Thyroid gland (tissue), 4 donors: ENCODE measurements around the gene PTPRB. TPM values are rescaled to one million over a fixed set of nuclear protein-coding genes. Genes with fewer than 3 reads are reported as not detected.

Source experiments
- DNase-seq, 2 donors: peaks; one replicate each; pipeline ENCODE4 v3.0.0-alpha.2; 2019
- H3K27ac ChIP-seq, 3 donors: fragments of 200-600 bp; sonication (generic); 1 replicate in 2 of 3; 2 replicates in 1 of 3; pipeline ENCODE4 v1.5.1; 2016 to 2019; ENCODE audit warnings: mild to moderate bottlenecking in 1 of 3, moderate library complexity in 1 of 3
- H3K27me3 ChIP-seq: fragments of 200-600 bp; sonication (generic); one replicate; pipeline ENCODE4 v1.5.1; 2019
- H3K36me3 ChIP-seq, 2 donors: fragments of 200-600 bp; sonication (generic); one replicate each; pipeline ENCODE4 v1.5.1; 2016 to 2019
- H3K4me1 ChIP-seq, 2 donors: fragments of 200-600 bp; sonication (generic); one replicate each; pipeline ENCODE4 v1.5.1; 2017 to 2019
- H3K4me3 ChIP-seq, 3 donors: fragments of 200-600 bp; sonication (generic); replicated peaks in 1 of 3; 1 replicate in 2 of 3; 2 replicates in 1 of 3; pipeline ENCODE4 v1.5.1; 2016; ENCODE audit warnings: mild to moderate bottlenecking in 1 of 3
- H3K9me3 ChIP-seq: fragments of 200-600 bp; sonication (generic); one replicate; pipeline ENCODE4 v1.5.1; 2017
- POLR2A ChIP-seq, 2 donors: fragments of 450-650 bp; IDR thresholded peaks; one replicate each; pipeline ENCODE4 v1.6.1; 2017; ENCODE audit warnings: antibody characterized with exemption in 2 of 2, mild to moderate bottlenecking in 2 of 2, moderate library complexity in 1 of 2
- WGBS, 2 donors: methylation state at CpG; one replicate each; pipeline ENCODE4 v1.1.5; 2017; 5-methylcytosine and 5-hydroxymethylcytosine counted together
- intact Hi-C: fragments of 100-400 bp; cut with DNase I; formaldehyde crosslinking; loops from one replicate; pipeline ENCODE4 v1.15.1; 2023
- total RNA-seq, 4 donors: library from RNA; depleted of rRNA; stranded (reverse); fragments of >200 nt; gene quantifications; one replicate each; pipeline ENCODE4 v1.2.3, GENCODE V29; 2016
- TF ChIP-seq, protein P1 (sequence below), 6 experiments: fragments of 200-600 bp in 3 of 6; fragments of 450-650 bp in 3 of 6; sonication (generic) in 3 of 6; IDR thresholded peaks; one replicate each; pipeline ENCODE4 v1.5.1; 2016 to 2019; ENCODE audit warnings: antibody characterized with exemption in 6 of 6, mild to moderate bottlenecking in 2 of 6, inconsistent platforms in 1 of 6, moderate library complexity in 1 of 6

PTPRB gene
- total RNA-seq, 4 donors from 2014 or later: 24.4 to 75.3 (median 36.2) TPM

DNA sequence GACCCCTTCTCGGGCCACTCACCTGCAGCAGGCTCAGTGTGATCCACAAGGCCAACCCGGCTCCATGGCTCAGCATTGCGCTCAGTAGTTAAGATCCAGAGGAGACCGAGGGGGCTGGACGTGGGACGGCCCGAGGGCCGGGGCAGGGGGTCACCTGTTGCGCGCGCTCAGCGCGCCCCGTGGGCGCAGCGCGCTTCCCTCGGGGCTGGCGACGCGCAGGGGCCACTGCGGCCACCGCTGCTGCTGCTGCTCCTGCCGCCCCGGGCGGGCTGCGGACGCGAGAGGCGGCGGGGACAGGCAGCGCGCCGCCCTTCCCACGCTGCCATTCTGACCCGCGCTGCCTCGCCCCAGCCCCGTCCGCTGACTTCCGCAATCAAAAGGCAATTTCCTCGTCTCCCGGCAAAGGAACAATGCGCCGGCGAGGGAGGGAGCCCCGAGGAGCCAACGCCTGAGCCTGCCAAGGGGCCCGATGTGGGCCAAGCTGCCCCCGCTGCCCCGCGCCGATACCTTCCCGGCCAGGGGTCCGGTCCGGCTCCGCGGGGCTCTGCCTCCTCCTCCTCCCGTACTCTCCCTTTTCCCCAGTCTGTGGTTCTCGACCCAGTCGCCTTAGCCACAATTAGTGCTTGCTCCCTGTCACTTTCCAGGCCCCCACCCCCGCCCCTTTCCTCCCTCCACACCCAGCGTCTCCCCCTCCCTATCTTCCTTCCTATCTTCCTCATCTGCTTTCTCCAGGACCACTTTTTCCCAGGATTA is 27.3 kb downstream of the PTPRB start:
- peak overlapping the region in 2 of 3 donors; percentile 34 to 45 for H3K27ac ChIP-seq
- H3K27me3 ChIP-seq: no peaks in the 10 kb centered on the region
- 2 to 4% methylated on average over 21 to 46 of the region's 63 CpGs for WGBS, 2 donors
- intact Hi-C loops: no loop called here
- TF ChIP-seq, protein P1, sequence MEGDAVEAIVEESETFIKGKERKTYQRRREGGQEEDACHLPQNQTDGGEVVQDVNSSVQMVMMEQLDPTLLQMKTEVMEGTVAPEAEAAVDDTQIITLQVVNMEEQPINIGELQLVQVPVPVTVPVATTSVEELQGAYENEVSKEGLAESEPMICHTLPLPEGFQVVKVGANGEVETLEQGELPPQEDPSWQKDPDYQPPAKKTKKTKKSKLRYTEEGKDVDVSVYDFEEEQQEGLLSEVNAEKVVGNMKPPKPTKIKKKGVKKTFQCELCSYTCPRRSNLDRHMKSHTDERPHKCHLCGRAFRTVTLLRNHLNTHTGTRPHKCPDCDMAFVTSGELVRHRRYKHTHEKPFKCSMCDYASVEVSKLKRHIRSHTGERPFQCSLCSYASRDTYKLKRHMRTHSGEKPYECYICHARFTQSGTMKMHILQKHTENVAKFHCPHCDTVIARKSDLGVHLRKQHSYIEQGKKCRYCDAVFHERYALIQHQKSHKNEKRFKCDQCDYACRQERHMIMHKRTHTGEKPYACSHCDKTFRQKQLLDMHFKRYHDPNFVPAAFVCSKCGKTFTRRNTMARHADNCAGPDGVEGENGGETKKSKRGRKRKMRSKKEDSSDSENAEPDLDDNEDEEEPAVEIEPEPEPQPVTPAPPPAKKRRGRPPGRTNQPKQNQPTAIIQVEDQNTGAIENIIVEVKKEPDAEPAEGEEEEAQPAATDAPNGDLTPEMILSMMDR (IDR thresholded peaks at IDR 0.05): no peak
- TF ChIP-seq POLR2A (IDR thresholded peaks at IDR 0.05): no peak
- H3K4me1 ChIP-seq: peaks cover 3 to 6% of the 10 kb centered on the region in 2 donors
- no peaks in the 10 kb centered on the region for H3K36me3 ChIP-seq
- no peaks in the 10 kb centered on the region for H3K9me3 ChIP-seq
- peak overlapping the region in 1 of 3 donors; percentile 33 for H3K4me3 ChIP-seq
- DNase-seq: peak; percentile 17 to 37

DNA sequence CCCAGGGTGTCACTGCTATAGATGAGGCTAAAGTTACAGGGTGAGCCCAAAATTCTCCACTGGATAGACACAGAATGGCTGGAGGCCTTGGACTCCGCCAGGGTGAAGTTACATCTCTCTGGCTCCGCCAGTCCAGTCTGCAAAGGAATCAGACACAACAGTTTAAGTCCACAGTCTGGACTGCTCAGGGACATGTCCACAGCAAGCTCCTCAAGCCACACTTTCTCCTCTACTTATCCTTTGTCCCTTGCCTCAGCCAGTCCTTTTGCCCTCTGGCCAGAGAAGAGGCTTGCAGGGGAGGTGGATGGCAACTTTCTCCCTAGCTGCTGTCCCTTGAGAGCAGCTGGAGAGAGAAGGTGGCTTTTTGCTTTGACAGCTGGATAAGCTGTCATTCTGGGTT is 28.0 kb downstream of the PTPRB start:
- Histone ChIP-seq H3K27me3 (no peaks in the 10 kb centered on the region), H3K9me3 (no peaks in the 10 kb centered on the region), H3K4me3 (peak overlapping the region in 1 of 3 donors; percentile 33), H3K36me3 (no peaks in the 10 kb centered on the region), H3K4me1 (peaks cover 3 to 6% of the 10 kb centered on the region in 2 donors), H3K27ac (peak overlapping the region in 2 of 3 donors; percentile 17 to 34)
- 75 to 97% methylated on average over 2 of the region's 2 CpGs for WGBS, 2 donors
- DNase-seq: no peak
- TF ChIP-seq, protein P1 (IDR thresholded peaks at IDR 0.05): no peak
- no peak for TF ChIP-seq POLR2A (IDR thresholded peaks at IDR 0.05)
- intact Hi-C loops: no loop called here

DNA sequence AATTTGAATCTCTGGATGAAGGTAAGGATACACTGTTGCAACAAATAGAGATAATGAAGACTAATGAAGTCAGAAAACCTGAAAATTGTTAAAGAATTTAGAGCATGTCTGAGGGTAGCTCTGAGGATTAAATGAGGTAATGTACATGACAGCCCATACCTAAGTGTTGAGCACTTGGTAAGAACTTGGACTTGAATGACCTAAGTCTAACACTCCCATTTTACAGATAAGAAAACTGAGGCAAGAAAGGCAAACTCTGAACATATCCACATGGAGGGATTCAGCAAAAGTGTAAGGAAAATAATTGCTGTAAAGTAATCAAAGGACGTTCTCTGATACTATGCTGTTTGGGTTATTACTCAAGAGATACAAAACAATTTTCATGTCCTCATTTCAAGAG is 29.0 kb downstream of the PTPRB start:
- no peaks in the 10 kb centered on the region for H3K27me3 ChIP-seq
- no peaks in the 10 kb centered on the region for H3K36me3 ChIP-seq
- peaks cover 3 to 6% of the 10 kb centered on the region in 2 donors for H3K4me1 ChIP-seq
- H3K27ac ChIP-seq: no peak overlapping the region
- no peak for DNase-seq
- TF ChIP-seq, protein P1 (IDR thresholded peaks at IDR 0.05): no peak
- no peak for TF ChIP-seq POLR2A (IDR thresholded peaks at IDR 0.05)
- intact Hi-C loops: no loop called here
- no peak overlapping the region for H3K4me3 ChIP-seq
- no peaks in the 10 kb centered on the region for H3K9me3 ChIP-seq
- 81 to 84% methylated on average over 1 of the region's 1 CpG for WGBS, 2 donors

DNA sequence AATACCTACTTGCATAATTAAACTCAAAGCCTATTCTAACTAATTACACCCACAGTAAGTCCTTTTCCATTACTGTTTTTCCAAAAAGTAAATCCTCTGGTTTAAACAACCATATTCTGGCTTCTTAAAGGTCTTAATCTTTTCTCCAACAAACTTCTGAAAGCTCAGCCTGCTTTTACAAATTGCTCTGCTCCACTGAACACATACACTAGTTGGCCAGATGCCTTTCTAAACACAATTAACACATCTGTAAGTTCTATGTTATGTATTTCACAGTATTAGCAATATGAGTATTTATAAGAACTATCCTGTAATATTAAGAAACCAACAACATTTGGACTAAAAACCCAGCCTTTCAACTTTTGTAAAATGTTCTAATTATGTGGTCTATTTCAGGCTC is 30.1 kb downstream of the PTPRB start:
- Histone ChIP-seq H3K36me3 (no peaks in the 10 kb centered on the region), H3K27me3 (no peaks in the 10 kb centered on the region), H3K4me3 (no peak overlapping the region), H3K4me1 (peaks cover 3 to 6% of the 10 kb centered on the region in 2 donors), H3K9me3 (no peaks in the 10 kb centered on the region), H3K27ac (no peak overlapping the region)
- intact Hi-C loops: no loop called here
- TF ChIP-seq, protein P1 (IDR thresholded peaks at IDR 0.05): no peak
- TF ChIP-seq POLR2A (IDR thresholded peaks at IDR 0.05): no peak
- DNase-seq: no peak

DNA sequence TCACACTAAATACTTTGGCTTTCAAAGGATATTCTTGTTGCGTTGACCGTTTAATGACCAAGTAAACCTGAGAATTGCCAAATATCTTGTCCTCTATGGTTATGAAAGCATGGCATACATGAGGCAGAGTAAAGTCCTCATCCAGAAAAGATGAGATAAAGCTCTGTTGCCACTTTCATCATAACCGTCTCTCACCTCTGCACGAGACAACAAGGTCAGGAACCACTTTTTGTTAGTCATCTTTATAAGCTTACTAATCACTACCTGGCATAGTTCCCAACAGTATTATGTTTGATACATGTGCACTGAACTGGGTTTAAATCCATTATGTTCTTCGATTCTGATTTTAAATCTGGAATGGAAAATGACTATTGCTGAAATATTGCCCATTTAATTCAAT is 31.3 kb downstream of the PTPRB start:
- Histone ChIP-seq H3K36me3 (no peaks in the 10 kb centered on the region), H3K4me3 (no peak overlapping the region), H3K9me3 (no peaks in the 10 kb centered on the region), H3K4me1 (peaks cover 3 to 6% of the 10 kb centered on the region in 2 donors), H3K27ac (no peak overlapping the region), H3K27me3 (no peaks in the 10 kb centered on the region)
- intact Hi-C loops: no loop called here
- WGBS, 2 donors: 80 to 84% methylated on average over 5 of the region's 5 CpGs
- DNase-seq: no peak
- TF ChIP-seq, protein P1 (IDR thresholded peaks at IDR 0.05): no peak
- TF ChIP-seq POLR2A (IDR thresholded peaks at IDR 0.05): no peak
